Measurements from ENCODE around the gene TFDP1.
"Not testable (repeated sequence)": the region's sequence is repeated elsewhere in the genome, so short reads cannot be mapped to it uniquely, and the experiment has no call there.

TFDP1 gene

DNA sequence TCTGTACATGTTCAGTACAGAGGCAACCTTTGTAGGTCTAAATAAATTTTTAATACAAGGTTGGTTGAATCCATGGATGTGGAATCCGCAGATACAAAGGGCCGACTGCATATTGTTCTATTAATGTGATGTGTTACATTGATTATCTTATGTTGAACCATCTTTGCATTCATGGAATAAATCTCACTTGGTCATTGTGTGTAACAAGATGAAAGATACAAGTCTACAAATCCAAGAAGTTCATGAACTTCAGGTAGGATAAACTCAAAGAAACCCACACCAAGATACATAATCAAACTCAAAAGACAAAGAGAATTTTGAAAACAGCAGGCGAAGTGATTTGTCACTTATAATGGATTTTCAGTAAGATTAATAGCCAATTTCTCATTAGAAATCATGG lies 8.0 kb upstream of the TFDP1 start:
- no peak for DNase-seq

DNA sequence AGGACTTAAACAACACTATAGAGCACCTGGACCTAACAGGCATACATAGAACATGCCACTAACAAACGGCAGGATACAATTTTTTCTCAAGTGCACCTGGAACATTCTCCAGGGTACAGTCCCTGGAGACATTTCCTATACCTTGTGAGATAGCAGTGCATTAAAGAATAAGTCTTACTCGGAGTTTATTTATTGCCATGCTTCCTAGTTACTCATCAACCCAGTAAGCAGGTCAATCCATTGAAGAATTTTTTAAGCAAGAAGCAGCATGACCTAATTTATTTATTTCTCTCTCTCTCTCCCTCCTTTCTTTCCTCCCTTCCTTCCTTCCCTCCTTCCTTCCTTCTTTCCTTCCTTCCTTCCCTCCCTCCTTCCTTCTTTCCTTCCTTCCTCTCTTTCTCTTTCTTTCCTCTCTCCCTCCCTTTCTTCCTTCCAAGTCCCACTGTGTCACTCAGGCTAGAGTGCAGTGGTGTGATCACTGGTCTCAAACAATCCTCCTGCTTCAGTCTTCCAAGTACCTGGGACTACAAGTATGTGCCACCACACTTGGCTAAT lies 6.6 kb upstream of the TFDP1 start:
- no peak for DNase-seq

DNA sequence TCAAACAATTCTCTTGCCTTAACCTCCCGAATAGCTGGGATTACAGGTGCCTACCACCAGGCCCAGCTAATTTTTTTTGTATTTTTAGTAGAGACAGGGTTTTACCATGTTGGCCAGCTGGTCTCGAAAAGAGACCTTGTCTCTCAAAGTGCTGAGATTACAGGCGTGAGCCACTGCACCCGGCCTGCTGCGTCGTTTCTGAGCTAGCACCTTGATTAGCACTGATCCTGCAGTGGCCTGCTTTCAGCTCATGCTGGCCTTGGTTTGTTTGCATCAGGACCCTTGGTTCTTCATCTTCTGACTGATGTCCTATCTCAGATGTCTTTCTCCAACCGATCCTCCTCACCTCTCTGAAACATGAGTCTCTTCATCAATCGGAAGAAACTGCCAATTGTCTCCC lies 4.9 kb upstream of the TFDP1 start:
- DNase-seq = no peak

DNA sequence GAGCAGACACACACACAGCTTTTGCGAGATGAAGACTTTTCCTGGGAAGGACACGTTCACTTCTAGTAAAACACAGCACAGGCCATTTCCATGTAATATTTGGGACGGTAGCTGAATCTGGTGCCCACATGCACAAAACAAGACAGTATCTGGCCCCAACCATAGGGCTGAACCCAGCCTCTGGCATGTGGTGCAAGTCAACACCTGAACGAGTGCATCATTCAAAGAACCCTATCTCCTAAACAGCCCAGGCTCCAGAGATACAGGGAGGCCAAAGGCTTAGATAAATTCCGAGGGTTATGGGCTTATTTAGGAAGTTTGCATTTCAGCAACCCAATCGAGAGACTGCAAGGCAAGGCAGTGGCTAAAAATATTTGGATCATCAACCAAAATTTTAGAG lies 2.7 kb upstream of the TFDP1 start:
- DNase-seq = no peak

DNA sequence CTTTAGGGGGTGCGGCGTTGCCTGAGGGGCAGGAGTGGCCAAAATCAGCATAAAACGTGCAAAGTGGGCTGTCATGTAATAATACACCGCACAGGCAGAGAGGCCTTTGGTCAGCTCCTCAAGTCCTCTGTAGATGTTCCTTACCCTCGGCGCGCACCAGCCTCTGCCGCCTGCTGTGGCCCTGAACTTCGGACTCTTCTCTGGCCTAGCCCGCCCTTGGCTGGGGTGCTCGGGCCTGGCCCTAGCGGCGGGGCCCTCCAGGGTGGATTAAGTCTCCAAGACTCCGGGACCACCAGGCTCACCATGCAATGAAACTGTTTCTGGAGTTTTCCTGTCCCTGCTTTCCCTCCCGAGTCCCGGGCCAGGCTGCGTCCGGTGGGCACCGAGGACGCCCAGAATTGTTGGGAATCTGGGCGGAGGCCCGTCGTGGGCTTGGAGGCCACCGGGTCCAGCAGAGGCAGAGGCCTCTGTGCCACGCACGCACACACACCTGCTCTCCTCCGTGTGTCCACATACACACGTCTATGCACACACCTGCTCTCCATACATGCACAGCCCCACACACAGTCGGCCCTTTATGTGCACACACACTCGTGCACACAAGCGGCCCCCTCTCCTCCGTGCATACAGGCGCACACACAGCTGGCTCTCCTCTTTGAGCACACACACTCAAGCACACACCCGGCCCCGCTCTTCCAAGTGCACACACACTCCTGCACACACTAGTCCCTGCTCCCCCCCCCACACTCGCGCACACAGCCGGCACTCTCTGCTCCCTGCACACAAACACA lies 1.5 kb upstream of the TFDP1 start:
- no peak for DNase-seq

DNA sequence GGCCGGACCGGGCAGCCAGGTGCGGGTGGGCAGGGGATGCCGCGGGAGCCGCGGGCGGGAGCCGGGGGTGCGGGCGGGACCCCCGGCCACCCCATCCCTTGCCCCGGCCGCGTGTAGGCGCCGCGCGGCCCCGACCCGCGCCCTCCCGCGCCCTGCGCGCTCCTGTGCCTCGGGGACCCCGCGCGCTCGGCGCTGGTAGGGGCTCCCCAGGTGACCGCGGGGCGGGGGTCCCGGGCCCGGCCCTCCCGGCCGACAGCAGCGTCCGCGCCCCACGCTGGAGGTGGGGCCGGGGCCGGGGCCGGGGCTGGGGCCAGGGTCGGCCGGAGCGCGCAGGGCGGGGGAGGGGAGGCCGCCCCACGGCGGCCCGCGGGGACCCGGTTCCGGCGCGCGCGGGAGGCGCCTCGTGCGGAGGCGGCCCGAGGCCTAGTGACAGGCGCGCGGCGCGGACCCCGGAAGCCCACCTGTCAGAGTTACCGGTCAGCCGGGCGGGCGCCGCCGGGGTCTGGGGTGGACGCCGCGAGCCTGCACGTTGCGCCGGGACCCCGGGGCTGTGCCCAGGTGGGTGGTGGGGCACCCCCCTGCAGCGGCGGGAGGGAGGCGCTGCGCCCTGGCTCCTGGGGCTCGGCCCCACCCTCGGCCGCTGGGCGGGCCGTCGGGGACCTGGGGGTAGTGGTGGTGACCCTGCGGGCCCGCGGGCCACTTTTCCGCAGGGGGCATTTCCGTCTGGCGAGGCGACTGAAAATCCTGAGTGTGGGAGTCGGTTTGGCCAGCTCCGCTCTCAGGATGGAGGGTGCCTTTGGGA lies 518 bp downstream of the TFDP1 start:
- no peak for DNase-seq

DNA sequence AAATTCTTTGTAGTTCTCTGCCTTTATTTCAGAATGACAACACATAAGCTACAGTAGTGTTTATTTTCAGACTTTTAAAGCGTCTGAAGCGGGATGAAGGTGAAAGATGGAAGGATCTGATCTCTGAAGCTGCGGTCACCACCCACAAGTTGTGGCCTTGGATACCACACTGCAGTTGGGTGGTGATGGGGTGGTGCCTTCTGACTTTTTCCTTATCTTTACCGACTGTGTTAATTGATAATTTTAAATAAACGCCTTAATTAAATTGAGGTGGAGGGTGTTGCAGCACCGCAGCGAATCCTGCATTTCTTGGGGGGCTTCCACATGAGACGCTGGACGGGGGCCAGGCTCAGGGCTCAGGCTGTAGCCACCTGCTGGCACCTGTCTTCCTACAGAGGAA lies 1.3 kb downstream of the TFDP1 start:
- DNase-seq = no peak

DNA sequence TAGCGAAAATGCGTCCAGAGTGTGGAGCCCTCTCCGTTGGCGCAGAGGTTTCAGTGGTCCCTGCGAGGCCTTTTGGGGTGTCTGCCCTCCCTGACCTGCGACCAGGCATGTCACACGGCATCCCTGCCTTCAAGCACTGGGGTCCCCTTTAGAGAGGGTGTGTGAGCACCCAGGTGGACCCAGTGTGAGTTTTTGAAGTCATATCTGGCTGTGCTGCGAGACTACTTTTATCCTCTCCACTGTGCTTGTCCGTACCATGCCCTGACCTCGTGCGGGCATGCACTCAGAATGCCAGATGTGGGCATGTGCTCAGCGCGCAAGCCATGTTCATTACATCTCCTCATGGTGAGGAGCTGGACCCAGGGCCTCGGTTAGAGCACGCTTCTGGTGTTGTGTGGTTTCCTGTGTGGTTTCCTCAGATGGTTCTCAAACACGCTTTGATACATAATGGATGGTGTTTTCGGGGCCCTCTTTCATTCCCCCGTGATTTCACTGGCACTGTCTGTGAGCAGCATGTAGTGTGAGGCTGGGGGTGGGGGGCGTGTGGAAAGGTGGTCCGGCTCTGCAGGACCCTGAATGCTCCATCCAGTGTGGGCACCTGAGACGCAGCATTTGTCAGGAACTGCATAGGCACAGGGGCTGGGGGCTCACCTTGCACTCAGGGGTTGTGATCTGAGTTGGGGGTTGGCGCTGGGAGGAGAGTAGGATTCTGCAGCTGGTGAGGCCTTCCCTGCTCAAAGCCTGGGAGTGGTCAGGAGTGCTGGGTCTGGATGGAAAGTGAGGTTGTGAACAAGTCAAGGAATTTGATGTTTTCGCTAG lies 2.3 kb downstream of the TFDP1 start:
- no peak for DNase-seq

DNA sequence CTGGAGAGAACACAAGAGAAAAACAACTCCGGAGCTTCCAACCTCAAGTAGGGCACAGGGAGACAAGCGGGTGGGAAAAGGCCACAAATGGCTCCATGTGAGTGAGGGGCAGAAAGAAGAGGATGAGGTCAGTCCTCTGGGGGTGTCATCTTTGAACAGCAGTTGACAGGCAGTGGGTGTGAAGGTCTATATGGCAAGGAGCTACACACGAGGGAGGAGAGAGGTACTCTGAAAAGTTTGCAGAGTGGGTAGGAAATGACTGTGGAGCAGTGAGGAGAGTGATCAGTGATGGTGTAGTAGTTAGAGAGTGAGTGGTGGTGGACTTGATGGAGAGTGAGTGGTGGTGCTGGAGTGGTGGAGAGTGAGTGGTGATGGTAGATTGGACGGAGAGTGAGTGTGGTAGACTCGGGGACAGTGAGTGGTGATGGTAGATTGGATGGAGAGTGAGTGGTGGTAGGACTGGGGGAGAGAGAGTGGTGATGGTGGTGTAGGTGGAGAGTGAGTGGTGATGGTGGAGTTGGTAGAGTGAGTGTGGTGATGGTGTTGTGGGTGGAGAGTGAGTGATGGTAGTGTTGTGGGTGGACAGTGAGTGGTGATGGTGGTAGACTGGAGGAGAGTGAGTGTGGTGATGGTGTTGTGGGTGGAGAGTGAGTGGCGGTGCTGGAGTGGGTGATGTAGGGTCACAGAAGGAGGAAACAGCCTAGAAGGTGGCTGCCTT lies 4.0 kb downstream of the TFDP1 start:
- no peak for DNase-seq

DNA sequence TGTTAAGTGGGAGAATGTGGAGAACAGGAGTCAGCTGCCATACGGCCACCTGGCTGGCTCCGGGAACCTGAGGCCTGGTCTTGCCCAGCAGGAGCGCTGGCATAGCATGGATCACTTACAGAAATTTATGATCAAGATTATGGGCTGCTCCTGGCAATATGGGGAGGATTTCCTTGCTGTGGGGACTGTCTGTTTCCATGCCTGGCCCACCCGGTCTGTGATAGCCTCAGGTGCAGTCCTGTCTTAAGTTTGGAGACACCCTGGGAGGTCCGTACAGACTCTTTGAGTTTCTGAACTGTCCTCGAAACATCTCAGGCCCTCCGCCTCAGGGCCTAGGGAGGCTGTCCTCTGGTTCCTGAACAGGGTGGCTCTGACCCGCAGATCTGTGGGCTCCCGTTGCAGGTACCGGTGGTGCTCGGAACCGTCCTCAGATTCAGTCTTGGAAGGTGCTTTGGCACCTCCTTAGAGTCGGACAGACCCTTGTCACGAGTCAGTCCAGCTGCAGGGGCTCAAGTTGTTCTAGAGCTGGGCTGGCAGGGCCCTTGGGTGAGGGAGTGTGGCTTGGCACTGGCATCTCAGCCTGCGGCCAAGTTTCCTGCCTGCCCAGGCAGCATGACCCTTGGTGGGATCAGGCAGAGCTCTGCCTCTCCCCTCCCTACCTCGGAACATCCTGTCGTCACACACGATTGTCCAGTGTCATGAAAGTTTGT lies 4.9 kb downstream of the TFDP1 start:
- no peak for DNase-seq

DNA sequence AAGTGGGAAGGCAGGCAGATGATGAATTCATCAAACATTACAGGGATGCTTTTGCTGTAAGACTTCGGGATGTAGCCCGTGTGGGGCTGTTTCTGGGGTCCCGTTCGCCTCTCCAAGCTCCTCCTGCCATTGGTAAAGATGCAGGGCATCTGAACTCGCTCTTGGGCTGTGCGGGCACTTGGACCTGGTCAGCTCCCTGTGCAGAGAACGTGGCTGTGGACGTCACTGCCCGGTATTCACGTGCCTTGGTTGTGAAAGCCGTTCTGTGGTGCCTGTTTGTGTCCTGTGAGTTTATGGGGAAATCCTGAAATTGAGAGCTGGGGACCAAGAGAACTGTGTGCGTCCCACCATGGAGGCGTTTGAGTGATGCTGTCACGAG lies 5.4 kb downstream of the TFDP1 start:
- no peak for DNase-seq

DNA sequence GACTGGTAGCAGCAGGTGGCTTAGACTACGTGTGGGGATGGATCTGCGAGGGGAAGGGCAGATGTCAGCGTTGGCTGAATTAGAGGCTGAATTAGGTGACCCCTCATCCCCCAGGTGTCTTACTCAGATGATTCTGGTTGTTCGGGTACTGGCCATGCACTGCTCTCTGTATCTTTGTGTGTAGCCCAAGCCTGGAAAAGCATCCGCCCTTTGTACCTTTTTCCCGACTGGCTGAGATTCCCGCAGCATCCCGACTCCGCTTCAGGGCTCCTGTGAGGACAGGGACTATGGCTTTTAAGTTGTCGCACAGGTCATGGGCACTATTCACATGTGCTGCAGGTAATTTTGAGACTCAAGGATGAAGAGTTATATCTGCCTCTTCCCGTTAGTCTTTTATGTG lies 7.2 kb downstream of the TFDP1 start:
- DNase-seq = no peak

DNA sequence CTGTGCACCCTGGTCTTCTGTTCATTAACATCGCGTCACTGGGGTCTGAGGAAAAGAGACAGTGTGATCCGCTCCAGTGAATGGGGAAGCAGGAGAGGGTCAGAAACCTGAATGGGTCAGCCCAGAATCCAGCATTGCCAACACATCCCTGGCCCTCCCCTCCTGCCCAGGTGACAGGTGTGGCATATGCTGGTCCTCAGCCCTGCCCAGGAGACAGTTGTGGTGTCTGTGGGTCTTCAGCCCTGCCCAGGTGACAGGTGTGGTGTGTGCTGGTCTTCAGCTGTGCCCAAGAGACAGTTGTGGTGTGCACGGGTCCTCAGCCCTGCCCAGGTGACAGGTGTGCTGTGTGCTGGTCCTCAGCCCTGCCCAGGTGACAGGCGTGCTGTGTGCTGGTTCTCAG lies 8.0 kb downstream of the TFDP1 start:
- DNase-seq = no peak

DNA sequence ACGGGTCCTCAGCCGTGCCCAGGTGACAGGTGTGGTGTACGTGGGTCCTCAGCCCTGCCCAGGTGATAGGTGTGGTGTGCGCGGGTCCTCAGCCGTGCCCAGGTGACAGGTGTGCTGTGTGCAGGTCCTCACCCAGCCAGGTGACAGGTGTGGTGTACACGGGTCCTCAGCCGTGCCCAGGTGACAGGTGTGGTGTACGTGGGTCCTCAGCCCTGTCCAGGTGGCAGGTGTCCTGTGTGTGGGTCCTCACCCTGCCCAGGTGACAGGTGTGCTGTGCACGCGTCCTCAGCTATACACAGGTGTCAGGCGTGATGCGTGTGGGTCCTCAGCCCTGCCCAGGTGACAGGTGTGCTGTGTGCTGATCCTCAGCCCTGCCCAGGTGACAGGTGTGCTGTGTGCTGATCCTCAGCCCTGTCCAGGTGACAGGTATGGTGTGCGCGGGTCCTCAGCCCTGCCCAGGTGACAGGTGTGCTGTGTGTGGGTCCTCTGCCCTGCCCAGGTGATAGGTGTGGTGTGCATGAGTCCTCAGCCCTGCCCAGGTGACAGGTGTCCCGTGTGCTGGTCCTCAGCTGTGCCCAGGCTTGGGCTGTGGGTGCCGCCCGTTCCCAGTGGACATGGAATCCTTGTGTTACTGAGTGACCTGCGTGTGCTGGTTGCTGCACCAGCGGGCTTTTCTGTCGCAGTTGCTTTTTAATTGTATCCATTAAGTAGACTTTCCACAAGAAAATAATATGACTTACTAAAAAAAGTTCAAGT lies 9.7 kb downstream of the TFDP1 start:
- DNase-seq = not testable (repeated sequence)

DNA sequence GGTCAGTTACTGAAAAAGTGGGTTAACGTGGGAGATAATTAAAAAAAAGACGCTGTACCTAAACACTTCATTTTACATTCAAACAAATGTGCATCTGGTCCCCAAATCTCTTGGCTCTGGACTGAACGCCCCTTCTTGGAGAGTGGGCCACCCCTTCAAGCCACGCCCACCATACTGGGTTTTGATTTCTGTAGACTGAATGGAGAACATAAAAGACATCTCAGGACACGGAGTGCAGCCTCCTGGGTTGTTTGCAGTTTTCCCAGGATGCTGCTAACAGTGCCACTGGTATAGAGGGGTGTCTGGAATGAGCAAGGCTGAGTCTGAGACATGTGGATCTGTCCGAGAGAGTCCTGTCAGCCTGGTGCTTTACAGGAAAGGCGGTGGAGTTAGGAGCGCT lies 10.6 kb downstream of the TFDP1 start:
- no peak for DNase-seq

DNA sequence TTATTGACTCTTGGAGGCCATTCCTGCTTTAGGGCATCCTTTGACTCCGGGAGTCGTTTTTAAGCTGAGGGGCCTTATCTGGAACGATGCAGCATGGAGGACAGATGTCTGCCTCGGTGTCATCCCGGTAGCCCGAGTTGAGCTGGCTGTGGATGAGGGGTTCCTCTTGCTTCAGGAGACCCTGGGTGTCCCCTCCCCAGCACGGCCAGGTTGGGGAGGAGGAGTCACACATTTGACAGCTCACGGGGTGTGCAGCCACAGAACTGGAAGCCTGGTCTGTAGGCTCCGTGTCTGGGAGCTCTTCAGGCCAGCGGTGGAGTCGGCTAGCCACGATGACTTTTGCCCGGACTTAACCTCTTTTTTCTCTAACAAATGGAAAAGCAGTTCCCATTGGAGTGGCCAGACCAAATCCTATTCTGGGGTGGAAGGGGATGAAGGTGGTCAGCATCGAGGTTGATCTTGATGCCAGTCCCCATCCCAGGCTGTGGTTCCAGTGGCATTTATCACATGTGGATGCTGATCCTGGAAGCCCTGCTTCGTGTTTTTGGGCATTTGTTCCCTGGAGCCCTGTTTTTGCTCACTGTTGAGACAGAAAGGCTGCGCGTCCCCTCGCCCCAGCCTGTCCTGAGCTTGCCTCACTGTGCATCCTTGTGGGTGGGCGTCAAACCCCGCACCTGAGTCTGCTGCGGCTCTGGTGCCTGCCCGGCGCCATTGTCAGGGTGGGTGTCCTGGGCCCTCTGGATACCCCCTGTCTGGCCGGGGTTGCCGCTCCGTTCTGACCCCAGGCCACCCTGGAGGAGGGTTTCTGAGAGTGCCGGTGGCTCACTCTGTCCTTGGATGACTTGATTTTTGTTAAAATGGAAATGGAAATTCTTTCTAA lies 12.0 kb downstream of the TFDP1 start:
- no peak for DNase-seq

DNA sequence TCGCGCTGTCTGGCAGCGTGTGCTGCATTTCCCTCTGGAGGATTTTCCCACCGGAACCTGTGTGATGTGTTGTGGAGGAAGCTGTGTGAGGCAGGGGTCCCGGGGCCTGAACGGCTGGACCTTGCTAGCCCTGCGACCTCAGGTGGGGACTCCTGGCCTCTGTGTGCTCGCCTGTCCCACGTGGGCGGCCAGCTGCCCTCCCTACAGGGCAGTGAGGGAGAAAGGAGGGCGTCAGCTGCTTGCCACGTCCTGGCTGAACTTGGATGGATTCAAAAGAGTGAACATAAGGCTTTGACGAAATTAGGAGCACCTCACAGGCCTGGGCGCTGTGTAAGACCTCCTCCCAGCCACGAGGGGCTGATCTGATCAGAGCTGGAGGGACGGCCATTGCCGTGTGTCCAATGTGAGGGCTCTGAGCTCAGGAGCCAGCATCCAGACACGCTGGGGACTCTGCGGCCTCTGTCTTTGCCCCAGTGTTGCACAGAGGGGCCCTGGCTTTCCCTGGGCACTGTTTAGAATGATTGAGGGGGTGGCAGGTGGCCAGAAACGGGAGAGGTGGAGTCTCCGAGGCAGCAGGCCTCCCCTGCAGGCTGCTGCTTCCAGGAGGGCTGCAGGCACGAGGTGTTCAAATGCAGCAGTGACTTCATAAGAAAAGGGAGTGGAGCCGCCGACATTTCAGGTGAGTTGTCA lies 13.0 kb downstream of the TFDP1 start:
- no peak for DNase-seq

DNA sequence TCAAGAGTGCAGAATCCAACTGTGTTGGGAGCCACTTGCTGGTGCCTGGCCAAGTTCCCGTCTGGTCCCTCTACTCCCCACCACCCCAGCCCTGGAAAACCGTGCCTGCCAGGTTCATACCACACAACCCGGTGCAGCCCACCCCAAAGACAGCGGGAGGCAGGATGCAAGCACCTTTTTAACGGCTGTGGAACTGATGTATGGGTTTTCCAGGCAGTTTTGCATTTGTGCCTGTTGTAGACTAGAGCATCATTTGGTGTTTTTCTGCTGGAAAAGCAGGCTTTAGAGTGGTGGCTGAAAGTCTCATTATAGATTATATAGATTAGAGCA lies 13.5 kb downstream of the TFDP1 start:
- DNase-seq = no peak

DNA sequence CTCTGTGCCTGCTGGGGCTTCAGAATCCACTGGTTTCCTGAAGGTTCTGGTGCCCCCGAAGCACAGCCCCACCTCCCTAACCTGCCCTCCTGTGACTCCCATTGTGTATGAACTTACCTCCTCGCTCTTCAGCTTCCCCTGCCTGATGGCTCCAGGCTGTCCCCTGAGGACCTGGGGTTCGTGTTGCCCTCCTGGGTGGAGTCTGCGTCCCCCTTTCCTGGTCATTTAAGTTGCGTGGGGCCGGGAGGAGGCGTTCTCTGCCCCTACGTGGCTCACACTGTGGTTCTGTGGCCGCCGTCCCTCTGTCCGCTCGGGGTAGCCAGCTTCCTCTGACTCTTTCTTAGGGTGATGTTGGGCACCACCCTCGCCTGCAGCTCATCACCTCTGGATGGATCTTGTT lies 13.9 kb downstream of the TFDP1 start:
- DNase-seq = no peak

DNA sequence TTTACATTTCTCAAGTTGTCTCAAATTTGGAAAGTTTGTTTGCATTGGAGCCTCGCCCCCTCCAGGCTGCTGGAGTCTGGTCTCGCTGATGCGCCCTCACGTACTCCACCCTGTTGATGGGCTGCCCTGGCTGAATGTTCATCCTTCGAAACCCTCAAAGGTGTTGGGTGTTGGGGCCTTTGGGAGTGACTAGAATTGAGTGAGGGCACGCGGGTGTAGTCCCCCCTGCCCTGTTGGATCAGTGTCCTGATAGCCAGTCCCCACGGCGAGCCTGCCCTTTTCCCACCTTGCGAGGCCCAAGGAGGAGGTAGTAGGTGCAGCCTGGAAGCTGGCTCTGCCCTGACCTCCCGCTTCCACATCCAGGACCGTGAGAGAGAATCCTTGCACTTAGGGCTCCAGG lies 14.8 kb downstream of the TFDP1 start:
- DNase-seq = no peak
